ENCODE results near the gene NRL.

- TF ChIP-seq EZH2 (IDR thresholded peaks at IDR 0.05; ENCODE audit: insufficient read depth, poor library complexity, severe bottlenecking) (no peak), EZH2phosphoT487 (IDR thresholded peaks at IDR 0.05; ENCODE audit: insufficient read depth, low read depth) (no peak)
Measured at GRCh38 chr14:24092505-24093206, 22.1 kb downstream of the NRL start.
